ENCODE results near the gene SEMA4D.

Gene SEMA4D

GRCh38 chr9:89529243-89530035 lies 31.5 kb upstream of the SEMA4D start:
- DNase-seq (ENCODE audit: low spot score): no peak

- no peak for DNase-seq (ENCODE audit: low spot score)
These were observed 30.6 kb upstream of the SEMA4D start for GRCh38 chr9:89528540-89528939.

GRCh38 chr9:89528131-89528530 lies 30.2 kb upstream of the SEMA4D start:
- no peak for DNase-seq (ENCODE audit: low spot score)

GRCh38 chr9:89527084-89527483 lies 29.2 kb upstream of the SEMA4D start:
- no peak for DNase-seq (ENCODE audit: low spot score)

- no peak for DNase-seq (ENCODE audit: low spot score)
These were observed 28.8 kb upstream of the SEMA4D start for GRCh38 chr9:89526667-89527066.

- DNase-seq (ENCODE audit: low spot score): no peak
These were observed 27.8 kb upstream of the SEMA4D start for GRCh38 chr9:89525446-89526374.

- DNase-seq (ENCODE audit: low spot score): no peak
These were observed 27.1 kb upstream of the SEMA4D start for GRCh38 chr9:89524963-89525362.

GRCh38 chr9:89523948-89524347 lies 26.0 kb upstream of the SEMA4D start:
- DNase-seq (ENCODE audit: low spot score): no peak

- DNase-seq (ENCODE audit: low spot score): no peak
These were observed 25.0 kb upstream of the SEMA4D start for GRCh38 chr9:89522959-89523285.

GRCh38 chr9:89522261-89522958 lies 24.5 kb upstream of the SEMA4D start:
- no peak for DNase-seq (ENCODE audit: low spot score)

- DNase-seq (ENCODE audit: low spot score): no peak
These were observed 21.5 kb upstream of the SEMA4D start for GRCh38 chr9:89519366-89519805.

- DNase-seq (ENCODE audit: low spot score): no peak
These were observed 20.8 kb upstream of the SEMA4D start for GRCh38 chr9:89518466-89519365.

- DNase-seq (ENCODE audit: low spot score): no peak
These were observed 17.5 kb upstream of the SEMA4D start for GRCh38 chr9:89515416-89515815.

- DNase-seq (ENCODE audit: low spot score): no peak
These were observed 17.0 kb upstream of the SEMA4D start for GRCh38 chr9:89514956-89515355.

- no peak for DNase-seq (ENCODE audit: low spot score)
These were observed 16.4 kb upstream of the SEMA4D start for GRCh38 chr9:89514337-89514736.

- DNase-seq (ENCODE audit: low spot score): no peak
These were observed 15.9 kb upstream of the SEMA4D start for GRCh38 chr9:89513837-89514236.

GRCh38 chr9:89512382-89512781 lies 14.5 kb upstream of the SEMA4D start:
- no peak for DNase-seq (ENCODE audit: low spot score)

GRCh38 chr9:89508951-89509615 lies 11.2 kb upstream of the SEMA4D start:
- no peak for DNase-seq (ENCODE audit: low spot score)

GRCh38 chr9:89505911-89506310 lies 8.0 kb upstream of the SEMA4D start:
- DNase-seq (ENCODE audit: low spot score): no peak

- no peak for DNase-seq (ENCODE audit: low spot score)
These were observed 7.1 kb upstream of the SEMA4D start for GRCh38 chr9:89505048-89505447.

GRCh38 chr9:89502671-89503070 lies 4.8 kb upstream of the SEMA4D start:
- no peak for DNase-seq (ENCODE audit: low spot score)

Measured in GM03348 (cell line).